Activated CD4-positive, CD25-positive, alpha-beta regulatory T cell (primary cell): Measurements from ENCODE around the gene PRXL2B.

ENCODE experiments used
- DNase-seq, 4 experiments: peaks; one replicate each; lab custom pipeline; 2025; lab: John Stamatoyannopoulos, UW

The PRXL2B gene

GRCh38 chr1:2585318-2586092 is 1.1 kb upstream of the PRXL2B start:
- DNase-seq, result peak in 3 of 4 experiments; percentile 54 to 55 (median 55)

DNA sequence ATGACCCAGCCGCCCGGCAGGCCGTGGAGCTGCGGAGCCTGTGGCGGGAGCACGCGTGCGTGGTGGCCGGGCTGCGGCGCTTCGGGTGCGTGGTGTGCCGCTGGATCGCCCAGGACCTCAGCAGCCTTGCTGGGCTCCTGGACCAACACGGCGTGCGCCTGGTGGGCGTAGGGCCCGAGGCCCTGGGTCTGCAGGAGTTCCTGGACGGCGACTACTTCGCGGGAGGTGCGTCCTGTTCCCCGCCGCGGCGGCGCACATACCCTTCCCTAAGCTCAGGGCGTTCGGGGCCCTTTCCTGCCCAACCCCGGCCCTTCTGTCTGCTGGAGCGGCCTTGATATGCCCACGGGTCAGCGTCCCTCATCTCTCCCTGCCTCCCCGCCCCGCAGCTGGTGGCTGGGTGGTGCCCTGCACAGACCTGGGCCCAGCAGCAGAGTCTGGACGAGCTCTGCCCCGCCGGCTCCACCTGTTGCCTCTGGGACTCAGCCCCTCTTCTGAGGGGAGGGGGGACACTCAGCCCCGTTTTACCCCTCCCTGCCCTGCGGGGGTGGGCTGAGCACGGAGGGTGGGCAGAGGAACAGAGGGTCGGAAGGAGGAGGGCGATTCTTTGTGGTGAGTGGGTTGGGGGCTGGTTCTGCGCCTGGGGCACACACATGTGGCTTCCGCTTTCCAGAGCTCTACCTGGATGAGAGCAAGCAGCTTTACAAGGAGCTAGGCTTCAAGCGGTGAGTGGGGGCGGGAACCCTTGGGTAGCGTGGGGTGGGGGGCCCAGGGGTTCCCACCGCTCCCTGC is 688 bp downstream of the PRXL2B start:
- peak in 1 of 4 experiments; percentile 28 for DNase-seq

- DNase-seq, result no peak
These were observed 1.4 kb downstream of the PRXL2B start for GRCh38 chr1:2587860-2588571.

DNA sequence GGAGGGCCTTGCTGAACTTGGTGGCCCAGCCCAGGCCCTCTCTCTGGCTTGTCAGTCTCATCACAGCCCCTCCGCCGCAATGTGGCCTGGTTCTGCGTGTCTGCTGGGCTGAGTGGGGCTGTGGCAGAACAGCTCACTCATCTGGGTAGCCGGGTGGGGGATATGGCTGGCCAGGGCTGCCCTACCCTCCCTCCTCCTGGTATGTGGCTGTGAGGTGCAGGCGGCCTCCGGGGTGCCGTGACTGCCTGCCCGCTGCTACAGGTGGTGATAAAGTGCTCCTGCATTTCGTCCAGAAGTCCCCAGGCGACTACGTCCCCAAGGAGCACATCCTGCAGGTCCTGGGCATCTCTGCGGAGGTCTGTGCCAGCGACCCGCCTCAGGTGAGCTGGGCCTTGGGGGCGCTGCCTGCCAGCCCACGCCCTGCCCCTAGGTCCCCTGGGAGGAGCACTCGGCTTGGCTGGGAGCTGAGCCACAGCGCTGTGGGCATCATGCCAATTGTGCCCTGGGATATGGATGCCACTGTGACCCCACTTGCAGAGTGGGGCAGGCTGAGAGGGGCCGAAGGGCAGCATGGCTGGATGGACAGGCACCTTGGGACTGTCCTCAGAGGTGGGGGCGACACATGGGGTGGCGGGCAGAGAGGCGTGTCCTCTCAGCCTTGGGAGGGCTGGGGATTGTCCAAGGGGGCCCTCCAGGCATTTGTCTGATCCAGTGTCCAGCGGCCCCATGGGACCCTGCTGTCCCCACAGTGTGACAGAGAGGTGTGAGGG is 2.3 kb downstream of the PRXL2B start:
- DNase-seq, result no peak

DNA sequence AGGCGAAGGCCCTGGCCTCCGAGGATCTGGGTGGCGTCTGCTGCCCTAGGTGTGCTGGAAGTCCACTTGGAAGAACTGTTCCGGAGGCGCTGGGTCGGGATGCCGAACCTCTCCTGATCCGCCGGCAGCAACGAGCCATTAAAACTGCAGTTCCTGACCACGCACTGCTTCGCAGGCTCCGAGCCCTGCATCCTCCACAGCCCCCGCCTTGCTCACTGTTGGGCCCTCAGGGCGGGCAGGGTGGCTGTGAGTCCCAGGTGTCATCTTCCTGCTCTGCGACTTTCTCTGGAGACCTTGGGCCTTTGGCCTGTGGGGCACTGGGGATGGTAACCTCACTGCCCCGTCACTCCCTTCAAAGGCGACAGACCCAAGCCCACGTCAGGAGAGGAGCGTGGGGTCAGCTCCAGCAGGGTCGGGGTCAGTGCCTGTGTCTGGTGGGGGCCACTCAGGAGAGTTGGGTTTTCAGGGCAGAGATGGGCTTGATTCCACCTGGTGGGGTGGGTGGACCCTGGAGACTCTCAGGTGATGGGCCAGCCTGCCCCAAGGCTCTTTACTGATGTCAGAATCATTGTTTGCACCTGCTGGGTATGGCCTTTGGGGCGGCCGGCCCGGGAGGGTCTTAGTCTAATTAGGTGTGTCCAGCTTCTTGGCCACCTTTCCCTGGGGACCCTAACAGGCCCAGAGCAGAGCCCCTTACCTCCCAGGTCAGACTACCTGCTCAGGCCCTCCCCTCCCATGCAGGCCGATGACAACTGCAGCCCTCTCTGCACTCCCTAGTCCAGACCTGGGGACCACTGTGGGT is 3.1 kb downstream of the PRXL2B start:
- no peak for DNase-seq

GRCh38 chr1:2590233-2591141 is 3.9 kb downstream of the PRXL2B start:
- no peak for DNase-seq

- DNase-seq, result no peak
These were observed 4.6 kb downstream of the PRXL2B start for GRCh38 chr1:2591233-2591580.

GRCh38 chr1:2591581-2592261 is 5.1 kb downstream of the PRXL2B start:
- no peak for DNase-seq

GRCh38 chr1:2592672-2593071 is 6.1 kb downstream of the PRXL2B start:
- no peak for DNase-seq

- no peak for DNase-seq
These were observed 6.8 kb downstream of the PRXL2B start for GRCh38 chr1:2593251-2593878.

GRCh38 chr1:2594001-2594640 is 7.5 kb downstream of the PRXL2B start:
- no peak for DNase-seq

DNA sequence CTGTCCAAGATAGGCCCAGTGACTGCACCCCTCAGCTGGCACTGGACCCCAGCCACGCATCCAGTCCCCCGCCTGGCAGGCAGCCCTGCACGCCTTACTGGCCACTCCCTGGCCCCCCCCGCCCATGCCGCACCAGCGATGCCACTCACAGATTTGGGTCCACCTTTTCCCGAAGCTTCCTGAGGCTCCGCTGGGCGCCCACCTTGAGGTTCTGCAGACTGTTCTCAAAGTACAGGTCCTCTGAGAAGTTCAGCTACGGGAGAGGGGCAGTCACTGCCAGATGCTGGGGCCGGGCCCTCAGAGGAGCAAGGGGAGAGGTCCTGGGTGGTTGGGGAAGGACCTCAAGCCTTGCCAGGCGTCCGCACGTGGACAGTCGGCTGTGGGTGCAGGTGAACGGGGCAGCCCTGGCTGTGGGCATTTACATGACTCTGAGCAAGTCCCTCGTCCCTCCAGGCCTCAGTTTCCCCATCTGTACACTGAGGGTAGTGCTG is 8.1 kb downstream of the PRXL2B start:
- DNase-seq, result no peak

DNA sequence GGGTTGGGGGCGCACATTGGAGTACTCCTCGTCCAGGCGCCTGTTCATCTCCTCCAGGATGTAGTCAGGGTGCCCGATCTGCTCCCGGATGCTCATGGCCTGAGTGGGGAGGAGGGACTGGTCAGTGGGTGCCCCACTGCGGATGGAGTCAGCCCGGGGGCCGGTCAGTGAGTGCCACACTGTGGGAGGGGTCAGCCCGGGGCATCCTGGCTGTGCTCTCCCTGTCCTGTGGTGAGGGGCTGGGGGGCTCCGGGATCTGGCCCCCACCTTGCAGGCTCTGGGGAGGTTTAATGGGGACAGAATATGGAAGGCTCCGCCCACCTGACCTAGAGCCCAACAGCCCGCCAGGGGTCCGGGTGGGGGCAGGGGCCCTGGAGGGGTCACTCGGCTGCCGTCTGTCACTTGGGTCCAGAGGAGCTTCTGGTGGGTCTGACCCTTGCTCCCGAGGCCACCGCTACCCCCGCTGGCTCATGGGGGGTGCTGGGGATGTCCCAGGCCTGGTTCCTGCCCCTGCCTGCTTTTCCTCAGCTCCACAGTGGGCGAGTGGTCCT is 8.8 kb downstream of the PRXL2B start:
- DNase-seq, result no peak

GRCh38 chr1:2595812-2596529 is 9.4 kb downstream of the PRXL2B start:
- no peak for DNase-seq

DNA sequence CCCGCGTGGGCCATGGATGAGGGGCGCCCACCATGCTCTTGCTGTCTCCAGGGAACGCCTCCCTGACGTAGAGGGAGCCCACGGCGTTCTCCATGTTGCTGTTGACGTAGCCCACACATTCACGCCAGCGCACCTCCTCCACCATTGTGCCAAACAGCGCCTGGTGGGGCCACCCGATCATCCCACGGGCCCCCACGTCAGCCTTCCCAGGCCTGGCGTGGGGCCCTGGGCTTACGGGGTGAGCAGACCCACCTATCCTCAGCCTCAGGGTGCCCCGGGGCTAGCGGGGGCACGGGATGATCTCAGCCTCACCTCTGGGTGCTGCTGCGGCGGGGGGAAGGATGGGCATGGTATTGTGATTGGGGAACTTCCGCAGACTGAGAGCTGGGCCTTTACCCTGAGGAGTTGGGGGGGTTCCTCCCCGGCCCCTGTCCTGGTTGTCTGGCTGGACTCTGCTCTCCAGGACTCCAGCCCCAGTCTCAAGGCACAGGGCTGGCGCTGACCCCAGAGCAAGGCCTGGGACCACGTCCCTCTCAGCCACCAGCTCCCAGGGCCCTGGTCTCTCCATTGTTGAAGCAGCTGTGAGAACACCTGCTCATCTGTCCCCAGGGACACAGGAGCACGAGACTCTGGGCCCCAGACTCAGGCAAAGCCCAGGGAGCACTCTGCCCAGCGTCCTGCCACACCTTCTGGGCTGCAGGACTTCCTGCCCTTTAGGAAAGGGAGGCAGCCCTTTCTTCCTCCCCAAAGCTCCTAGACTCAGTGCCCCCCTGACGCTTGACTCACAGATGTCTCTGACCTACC is 10.2 kb downstream of the PRXL2B start:
- DNase-seq, result no peak
